HG03175 (cell line): Measurements from ENCODE around the gene ULK1.
"Not testable (repeated sequence)": the region's sequence is repeated elsewhere in the genome, so short reads cannot be mapped to it uniquely, and the experiment has no call there.

Source experiments
- ATAC-seq: cut with Tn5 transposase; IDR thresholded peaks from one replicate; pipeline ENCODE4 v1.9.1; 2021; ENCODE audit warnings: mild to moderate bottlenecking, moderate library complexity; ENCODE audit not compliant: unreplicated experiment

Gene ULK1

GRCh38 chr12:131861261-131862083 lies 33.0 kb upstream of the ULK1 start:
- ATAC-seq, result no peak

GRCh38 chr12:131862084-131862441 lies 32.4 kb upstream of the ULK1 start:
- no peak for ATAC-seq

- ATAC-seq, result no peak
Observed at GRCh38 chr12:131862600-131862993, 31.8 kb upstream of the ULK1 start.

GRCh38 chr12:131862994-131863710 lies 31.3 kb upstream of the ULK1 start:
- no peak for ATAC-seq

GRCh38 chr12:131863711-131864396 lies 30.6 kb upstream of the ULK1 start:
- ATAC-seq, result no peak

GRCh38 chr12:131864469-131864868 lies 30.0 kb upstream of the ULK1 start:
- ATAC-seq, result no peak

GRCh38 chr12:131865180-131865875 lies 29.1 kb upstream of the ULK1 start:
- no peak for ATAC-seq

- ATAC-seq, result no peak
Observed at GRCh38 chr12:131867471-131867870, 27.0 kb upstream of the ULK1 start.

- no peak for ATAC-seq
Observed at GRCh38 chr12:131867891-131868675, 26.3 kb upstream of the ULK1 start.

GRCh38 chr12:131869871-131870418 lies 24.5 kb upstream of the ULK1 start:
- ATAC-seq, result no peak

GRCh38 chr12:131871677-131872076 lies 22.7 kb upstream of the ULK1 start:
- ATAC-seq, result no peak

- ATAC-seq, result no peak
Observed at GRCh38 chr12:131872154-131873051, 22.0 kb upstream of the ULK1 start.

- no peak for ATAC-seq
Observed at GRCh38 chr12:131873293-131873692, 21.1 kb upstream of the ULK1 start.

GRCh38 chr12:131874972-131875371 lies 19.4 kb upstream of the ULK1 start:
- ATAC-seq, result not testable (repeated sequence)

GRCh38 chr12:131877216-131877615 lies 17.2 kb upstream of the ULK1 start:
- ATAC-seq, result not testable (repeated sequence)

GRCh38 chr12:131878436-131878835 lies 16.0 kb upstream of the ULK1 start:
- ATAC-seq, result not testable (repeated sequence)

GRCh38 chr12:131882804-131883520 lies 11.5 kb upstream of the ULK1 start:
- ATAC-seq, result no peak

GRCh38 chr12:131883521-131883900 lies 10.9 kb upstream of the ULK1 start:
- ATAC-seq, result no peak
